Measurements from ENCODE around the gene TLCD1. TPM values are rescaled to one million over a fixed set of nuclear protein-coding genes. Genes with fewer than 3 reads are reported as not detected.
A peak's percentile ranks its signal among the peaks of the same experiment; 100 is the strongest.
"Not testable (repeated sequence)": the region's sequence is repeated elsewhere in the genome, so short reads cannot be mapped to it uniquely, and the experiment has no call there.

TLCD1 gene
- polyA plus RNA-seq, 1 experiment = 9.8 TPM

DNA sequence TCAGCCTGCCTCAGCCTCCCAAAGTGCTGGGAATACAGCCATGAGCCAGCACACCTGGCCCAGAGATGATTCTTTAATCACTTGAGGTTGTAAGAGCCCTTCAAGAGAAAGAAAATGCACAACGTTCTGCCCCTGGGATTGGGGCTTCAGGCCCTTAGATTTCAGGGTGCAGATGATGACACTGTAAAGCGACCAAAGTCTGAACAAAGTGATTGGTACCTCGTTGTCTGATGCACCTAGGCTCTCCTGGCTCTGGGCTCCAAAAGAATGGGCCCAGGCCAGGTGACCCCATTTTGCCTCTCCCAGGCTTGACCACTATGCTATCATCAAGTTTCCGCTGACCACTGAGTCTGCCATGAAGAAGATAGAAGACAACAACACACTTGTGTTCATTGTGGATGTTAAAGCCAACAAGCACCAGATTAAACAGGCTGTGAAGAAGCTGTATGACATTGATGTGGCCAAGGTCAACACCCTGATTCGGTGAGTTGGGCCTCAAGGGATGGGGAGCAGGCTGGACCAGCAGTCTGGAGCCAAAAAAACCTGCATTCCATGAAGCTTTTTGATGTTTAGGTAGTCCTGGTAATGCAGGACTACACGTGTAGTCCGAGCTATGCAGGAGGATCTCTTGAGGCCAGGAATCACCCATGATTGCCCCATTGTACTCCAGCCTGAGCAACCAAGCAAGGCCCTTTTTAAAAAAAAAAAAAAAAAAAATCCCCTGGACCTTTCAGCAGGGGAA is 3.4 kb downstream of the TLCD1 start:
- TF ChIP-seq, protein P1, sequence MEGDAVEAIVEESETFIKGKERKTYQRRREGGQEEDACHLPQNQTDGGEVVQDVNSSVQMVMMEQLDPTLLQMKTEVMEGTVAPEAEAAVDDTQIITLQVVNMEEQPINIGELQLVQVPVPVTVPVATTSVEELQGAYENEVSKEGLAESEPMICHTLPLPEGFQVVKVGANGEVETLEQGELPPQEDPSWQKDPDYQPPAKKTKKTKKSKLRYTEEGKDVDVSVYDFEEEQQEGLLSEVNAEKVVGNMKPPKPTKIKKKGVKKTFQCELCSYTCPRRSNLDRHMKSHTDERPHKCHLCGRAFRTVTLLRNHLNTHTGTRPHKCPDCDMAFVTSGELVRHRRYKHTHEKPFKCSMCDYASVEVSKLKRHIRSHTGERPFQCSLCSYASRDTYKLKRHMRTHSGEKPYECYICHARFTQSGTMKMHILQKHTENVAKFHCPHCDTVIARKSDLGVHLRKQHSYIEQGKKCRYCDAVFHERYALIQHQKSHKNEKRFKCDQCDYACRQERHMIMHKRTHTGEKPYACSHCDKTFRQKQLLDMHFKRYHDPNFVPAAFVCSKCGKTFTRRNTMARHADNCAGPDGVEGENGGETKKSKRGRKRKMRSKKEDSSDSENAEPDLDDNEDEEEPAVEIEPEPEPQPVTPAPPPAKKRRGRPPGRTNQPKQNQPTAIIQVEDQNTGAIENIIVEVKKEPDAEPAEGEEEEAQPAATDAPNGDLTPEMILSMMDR (IDR thresholded peaks at IDR 0.05; ENCODE audit: insufficient read depth, low read depth, low read length) = no peak
- ChIA-PET CTCF (interaction anchor here (0.9 to 1.5 kb wide), 2 partner anchors 28 to 227 kb away, joined by 3 to 10 read pairs; no protein-coding TSS in a partner anchor), POLR2A (no interaction called here)
- no peaks in the 10 kb centered on the region for H3K27me3 ChIP-seq (ENCODE audit: control insufficient read depth, insufficient read depth, low read length)
- no peak overlapping the region for H3K4me3 ChIP-seq (ENCODE audit: low read depth, low read length)
- peaks cover 18% of the 10 kb centered on the region for H3K36me3 ChIP-seq (ENCODE audit: control insufficient read depth, insufficient read depth, low read length)
- no peak for DNase-seq (ENCODE audit: low read depth)

DNA sequence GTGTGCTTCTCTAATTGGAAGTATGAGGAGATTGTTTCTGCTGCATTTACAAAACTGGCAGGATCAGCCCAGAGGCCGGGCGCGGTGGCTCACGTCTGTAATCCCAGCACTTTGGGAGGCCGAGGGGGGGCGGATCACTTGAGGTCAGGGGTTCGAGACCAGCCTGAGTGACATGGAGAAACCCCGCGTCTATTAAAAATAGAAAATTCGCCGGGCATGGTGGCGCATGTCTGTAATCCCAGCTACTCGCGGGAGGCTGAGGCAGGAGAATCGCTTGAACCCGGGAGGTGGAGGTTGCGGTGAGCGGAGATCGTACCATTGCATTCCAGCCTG is 5.1 kb downstream of the TLCD1 start:
- H3K27me3 ChIP-seq (ENCODE audit: control insufficient read depth, insufficient read depth, low read length); POLR2A ChIA-PET; DNase-seq (ENCODE audit: low read depth): not testable (repeated sequence)
- CTCF ChIA-PET = interaction anchor here (1.1 to 1.2 kb wide), 3 partner anchors 10 to 43 kb away, joined by 3 to 4 read pairs (median 3); partner anchors contain the start of gene PROCA1
- Histone ChIP-seq H3K4me3 (ENCODE audit: low read depth, low read length) (peak overlapping the region; percentile 60), H3K36me3 (ENCODE audit: control insufficient read depth, insufficient read depth, low read length) (peaks cover 18% of the 10 kb centered on the region)

DNA sequence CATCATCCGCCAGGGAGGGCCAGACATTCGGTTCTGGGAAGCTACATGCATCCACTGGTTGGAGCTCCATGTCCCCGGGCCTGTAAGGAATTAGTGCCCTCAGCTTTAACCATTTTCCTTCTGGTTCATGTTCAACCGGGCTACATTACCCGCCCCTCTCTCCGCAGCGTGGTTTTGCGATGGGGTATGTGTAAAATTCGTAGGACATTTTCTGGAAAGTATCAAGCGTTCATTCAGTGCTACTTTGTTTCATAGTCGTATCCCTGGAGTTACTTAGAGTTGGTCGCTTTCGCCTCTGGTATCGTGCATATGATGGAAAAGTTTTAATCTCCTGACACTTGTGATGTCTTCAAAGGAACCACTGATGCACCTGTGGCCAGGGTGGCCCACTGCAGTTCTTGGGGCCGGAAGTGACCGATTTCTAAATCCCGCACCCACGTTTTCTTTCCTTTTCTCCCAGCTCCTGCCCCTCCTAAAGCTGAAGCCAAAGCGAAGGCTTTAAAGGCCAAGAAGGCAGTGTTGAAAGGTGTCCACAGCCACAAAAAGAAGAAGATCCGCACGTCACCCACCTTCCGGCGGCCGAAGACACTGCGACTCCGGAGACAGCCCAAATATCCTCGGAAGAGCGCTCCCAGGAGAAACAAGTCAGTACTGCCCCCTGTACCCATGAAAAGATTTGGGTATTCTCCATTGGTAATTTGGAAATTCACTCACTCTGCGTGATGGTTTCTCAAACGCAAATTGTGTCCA is 5.6 kb downstream of the TLCD1 start:
- no peak for DNase-seq (ENCODE audit: low read depth)
- TF ChIP-seq, protein P1 (IDR thresholded peaks at IDR 0.05; ENCODE audit: insufficient read depth, low read depth, low read length) = peak; percentile 13; the same call in 1 of the 2 replicates
- POLR2A ChIA-PET = interaction anchor here (0.6 to 1.4 kb wide), 4 partner anchors 9 to 420 kb away, joined by 3 to 40 read pairs (median 9); partner anchors contain the start of genes PHF12 and PROCA1
- CTCF ChIA-PET = interaction anchor here (1.1 to 1.4 kb wide), 3 partner anchors 9 to 233 kb away, joined by 3 to 8 read pairs (median 4); partner anchors contain the start of gene PROCA1
- peak overlapping the region; percentile 60 for H3K4me3 ChIP-seq (ENCODE audit: low read depth, low read length)
- H3K36me3 ChIP-seq (ENCODE audit: control insufficient read depth, insufficient read depth, low read length) = peaks cover 19% of the 10 kb centered on the region
- no peaks in the 10 kb centered on the region for H3K27me3 ChIP-seq (ENCODE audit: control insufficient read depth, insufficient read depth, low read length)

DNA sequence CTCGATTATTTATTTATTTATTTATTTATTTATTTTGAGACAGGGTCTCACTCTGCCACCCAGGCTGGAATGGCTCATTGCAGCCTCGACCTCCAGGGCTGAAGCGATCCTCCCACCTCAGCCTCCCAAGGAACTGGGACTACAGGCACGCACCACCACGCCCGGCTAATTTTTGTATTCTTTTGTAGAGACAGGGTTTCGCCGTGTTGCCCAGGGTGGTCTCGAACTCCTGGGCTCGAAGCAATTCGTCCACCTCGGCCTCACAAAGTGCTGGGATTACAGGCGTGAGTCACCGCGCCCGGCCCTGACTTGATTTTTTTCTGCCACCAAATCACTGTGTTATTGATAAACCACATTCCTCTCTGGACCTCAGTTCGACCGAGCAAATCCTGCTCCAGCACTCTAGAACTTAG is 7.0 kb downstream of the TLCD1 start:
- DNase-seq (ENCODE audit: low read depth) = no peak
- Histone ChIP-seq H3K36me3 (ENCODE audit: control insufficient read depth, insufficient read depth, low read length) (peaks cover 27% of the 10 kb centered on the region), H3K27me3 (ENCODE audit: control insufficient read depth, insufficient read depth, low read length) (no peaks in the 10 kb centered on the region), H3K4me3 (ENCODE audit: low read depth, low read length) (peak overlapping the region; percentile 55)
- ChIA-PET POLR2A (interaction anchor here (0.7 to 1.4 kb wide), 4 partner anchors 8 to 233 kb away, joined by 4 to 40 read pairs (median 10); partner anchors contain the start of genes NEK8, PHF12 and PROCA1), CTCF (interaction anchor here (1.0 to 1.9 kb wide), 5 partner anchors 7 to 235 kb away, joined by 3 to 9 read pairs (median 4); partner anchors contain the start of genes DHRS13 and PROCA1)
- TF ChIP-seq, protein P1 (IDR thresholded peaks at IDR 0.05; ENCODE audit: insufficient read depth, low read depth, low read length) = no peak

DNA sequence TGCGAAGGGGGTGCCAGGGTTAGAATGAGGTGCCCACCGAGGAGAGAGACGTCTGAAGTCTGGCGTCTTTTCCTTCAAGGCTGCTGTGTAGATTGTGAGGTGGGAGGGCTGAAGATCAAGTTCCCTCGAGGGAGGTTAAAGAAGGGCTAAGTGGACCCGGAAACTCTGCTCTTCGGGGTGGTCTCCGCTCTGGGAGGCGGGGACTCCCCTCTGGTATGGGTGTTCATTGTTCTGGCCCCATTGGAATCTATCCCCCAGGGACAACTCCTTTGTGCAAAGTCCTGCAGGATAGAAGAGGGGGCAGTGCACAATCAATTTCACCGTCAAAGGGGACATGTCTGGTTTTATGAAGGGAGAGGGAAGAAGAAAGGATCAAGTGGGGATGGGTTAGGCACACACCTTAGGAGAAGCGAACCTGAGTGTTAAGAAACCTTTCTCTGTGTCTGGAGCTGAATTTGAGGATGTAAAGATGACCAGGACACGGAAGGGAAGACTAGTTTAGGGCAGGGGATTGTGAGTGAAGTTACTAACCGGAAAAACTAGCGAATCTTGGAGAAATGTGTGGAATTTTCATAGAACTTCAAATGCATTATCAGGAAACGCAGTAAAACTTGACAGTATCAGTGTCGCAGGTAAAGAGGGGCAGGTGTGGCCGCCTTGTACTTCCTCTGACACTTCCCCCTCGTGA is 7.6 kb downstream of the TLCD1 start:
- CTCF ChIA-PET = interaction anchor here (1.0 to 1.9 kb wide), 3 partner anchors 9 to 184 kb away, joined by 3 to 9 read pairs (median 3); partner anchors contain the start of gene DHRS13
- H3K36me3 ChIP-seq (ENCODE audit: control insufficient read depth, insufficient read depth, low read length) = peaks cover 29% of the 10 kb centered on the region
- no peak for DNase-seq (ENCODE audit: low read depth)
- H3K27me3 ChIP-seq (ENCODE audit: control insufficient read depth, insufficient read depth, low read length) = no peaks in the 10 kb centered on the region
- peak overlapping the region; percentile 55 for H3K4me3 ChIP-seq (ENCODE audit: low read depth, low read length)
- POLR2A ChIA-PET = no interaction called here
- TF ChIP-seq, protein P1 (IDR thresholded peaks at IDR 0.05; ENCODE audit: insufficient read depth, low read depth, low read length) = no peak

Data from BJ (cell line).